HG02852 (cell line): ENCODE results near the gene SLC2A4RG.

Source experiments
- ATAC-seq: cut with Tn5 transposase; IDR thresholded peaks from one replicate; pipeline ENCODE4 v1.9.1; 2021; ENCODE audit warnings: mild to moderate bottlenecking, moderate library complexity; ENCODE audit not compliant: unreplicated experiment

Gene SLC2A4RG

DNA sequence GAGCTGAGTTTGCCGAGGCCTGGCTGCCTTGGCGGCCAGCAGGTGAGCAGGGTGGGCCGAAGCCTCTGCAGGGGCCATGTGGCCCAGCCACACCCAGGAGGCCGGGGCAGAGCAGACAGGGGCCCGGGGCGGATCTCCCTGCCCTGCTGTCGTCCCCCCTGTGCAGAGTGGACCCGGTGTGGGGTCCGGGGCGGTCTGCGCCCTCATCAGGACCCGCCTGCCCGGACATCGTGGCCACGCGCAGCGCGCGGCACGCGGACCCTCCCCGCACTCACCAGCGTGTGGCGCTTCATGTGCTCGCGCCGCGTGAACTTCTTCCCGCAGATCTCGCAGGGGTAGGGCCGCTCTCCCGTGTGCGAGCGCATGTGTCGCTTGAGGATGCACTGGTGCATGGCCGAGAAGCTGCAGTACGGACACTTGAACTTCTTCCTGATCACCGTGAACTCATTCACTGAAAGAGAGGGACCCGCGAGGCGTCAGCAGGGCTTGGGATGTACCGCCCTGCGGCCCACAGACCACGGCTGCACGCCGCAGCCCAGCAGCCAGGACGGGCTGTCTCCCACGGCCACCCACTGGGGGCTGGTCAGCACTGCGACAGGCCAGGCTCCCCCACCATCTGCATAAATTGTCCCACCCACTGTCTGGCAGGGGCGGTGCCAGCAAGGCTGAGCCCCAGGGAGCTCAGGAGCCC, 13.0 kb downstream of the SLC2A4RG start:
- ATAC-seq = no peak

DNA sequence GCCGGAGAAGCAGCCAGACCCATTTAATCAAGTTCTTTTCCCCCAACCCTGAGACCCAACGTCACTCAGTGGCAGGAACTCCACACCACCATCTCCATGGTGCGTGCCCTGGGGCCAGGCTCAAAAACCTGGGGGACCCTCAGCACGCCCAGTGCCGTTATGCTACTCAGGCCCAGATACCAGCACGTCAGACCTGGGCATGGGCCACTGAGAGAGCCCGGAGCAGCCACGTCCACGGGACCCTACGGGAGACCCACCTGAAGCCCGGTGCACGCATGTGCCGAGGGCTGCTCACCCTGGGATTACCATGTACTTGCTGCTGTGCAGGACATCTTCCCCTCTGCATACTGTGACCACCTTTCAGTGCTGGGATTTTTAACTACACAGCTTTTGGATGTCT, 13.8 kb downstream of the SLC2A4RG start:
- no peak for ATAC-seq

DNA sequence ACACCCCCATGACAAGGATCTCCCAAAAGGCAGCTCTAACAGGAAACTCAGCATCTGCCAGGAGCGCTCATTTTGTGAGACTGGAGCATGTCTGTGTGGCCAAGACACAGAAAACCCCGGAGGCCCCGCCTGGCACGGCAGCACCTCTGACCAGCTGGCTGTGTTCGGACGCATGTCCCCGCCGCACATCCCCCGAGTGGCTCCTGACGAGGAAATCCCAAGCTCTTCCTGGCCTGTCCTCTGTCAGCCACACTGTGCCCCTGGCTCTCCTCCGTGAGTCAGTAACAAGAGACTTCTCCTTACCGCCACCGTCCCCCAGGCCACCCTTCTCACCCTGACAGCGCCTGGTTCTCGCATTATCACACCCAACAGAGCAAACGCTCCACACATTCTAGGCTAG, 14.4 kb downstream of the SLC2A4RG start:
- no peak for ATAC-seq

- ATAC-seq = no peak
Observed at GRCh38 chr20:63755933-63756647, 16.5 kb downstream of the SLC2A4RG start.

GRCh38 chr20:63756648-63756991, 17.0 kb downstream of the SLC2A4RG start:
- no peak for ATAC-seq

DNA sequence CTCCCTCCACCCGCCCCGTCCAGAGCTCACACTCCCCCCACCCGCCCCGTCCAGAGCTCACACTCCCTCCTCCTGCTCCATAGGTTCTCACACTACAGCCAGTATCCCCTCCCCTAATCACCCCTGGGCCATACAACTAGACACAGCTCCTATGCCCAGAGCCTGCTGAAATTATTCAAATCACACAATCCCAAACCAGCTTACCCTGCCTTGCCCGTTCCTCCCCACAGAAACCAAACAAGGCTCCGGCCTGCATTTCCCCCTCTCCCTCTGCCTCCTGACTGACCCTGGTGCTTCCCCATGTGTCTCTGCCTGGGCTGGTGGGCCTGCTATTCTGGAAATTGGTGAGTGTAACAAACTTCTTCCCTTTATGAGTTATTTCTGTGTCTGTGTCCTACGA, 18.6 kb downstream of the SLC2A4RG start:
- ATAC-seq = no peak

GRCh38 chr20:63759377-63759901, 19.9 kb downstream of the SLC2A4RG start:
- ATAC-seq = no peak

DNA sequence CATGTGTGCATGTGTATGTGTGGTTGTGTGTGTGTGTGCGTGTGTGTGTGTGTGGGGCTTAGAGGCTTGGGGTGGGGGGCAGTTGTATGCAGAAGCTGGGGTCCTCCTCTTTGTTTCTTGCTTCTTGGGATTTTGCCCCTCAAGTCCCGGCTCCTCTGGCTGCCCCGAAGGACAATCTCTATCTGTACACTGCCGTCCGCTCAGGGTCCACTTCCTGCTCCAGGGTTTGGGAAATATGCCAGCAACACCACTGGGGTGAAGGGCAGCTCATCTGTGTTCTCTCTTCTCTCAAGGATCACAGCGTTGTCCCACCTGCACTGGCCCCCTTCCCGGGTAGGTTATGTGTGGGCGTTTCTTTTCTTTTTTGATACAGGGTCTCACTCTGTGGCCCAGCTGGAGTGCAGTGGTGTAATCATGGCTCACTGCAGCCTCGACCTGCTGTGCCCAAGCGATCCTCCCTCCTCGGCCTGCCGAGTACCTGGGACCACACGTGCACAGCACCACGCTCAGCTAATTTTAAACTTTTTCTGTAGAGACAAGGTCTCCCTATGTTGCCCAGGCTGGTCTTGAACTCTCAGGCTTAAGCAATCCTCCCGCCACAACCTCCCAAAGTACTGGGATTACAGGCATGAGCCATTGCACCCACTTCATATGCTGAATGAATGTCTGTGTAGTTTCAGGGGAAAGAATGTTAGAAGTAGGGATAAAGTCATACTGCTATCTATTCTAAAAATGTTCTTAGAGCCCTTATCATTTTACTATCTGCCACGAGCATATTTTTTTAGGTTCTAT, 25.7 kb downstream of the SLC2A4RG start:
- ATAC-seq = no peak

- no peak for ATAC-seq
Observed at GRCh38 chr20:63765902-63766301, 26.3 kb downstream of the SLC2A4RG start.

DNA sequence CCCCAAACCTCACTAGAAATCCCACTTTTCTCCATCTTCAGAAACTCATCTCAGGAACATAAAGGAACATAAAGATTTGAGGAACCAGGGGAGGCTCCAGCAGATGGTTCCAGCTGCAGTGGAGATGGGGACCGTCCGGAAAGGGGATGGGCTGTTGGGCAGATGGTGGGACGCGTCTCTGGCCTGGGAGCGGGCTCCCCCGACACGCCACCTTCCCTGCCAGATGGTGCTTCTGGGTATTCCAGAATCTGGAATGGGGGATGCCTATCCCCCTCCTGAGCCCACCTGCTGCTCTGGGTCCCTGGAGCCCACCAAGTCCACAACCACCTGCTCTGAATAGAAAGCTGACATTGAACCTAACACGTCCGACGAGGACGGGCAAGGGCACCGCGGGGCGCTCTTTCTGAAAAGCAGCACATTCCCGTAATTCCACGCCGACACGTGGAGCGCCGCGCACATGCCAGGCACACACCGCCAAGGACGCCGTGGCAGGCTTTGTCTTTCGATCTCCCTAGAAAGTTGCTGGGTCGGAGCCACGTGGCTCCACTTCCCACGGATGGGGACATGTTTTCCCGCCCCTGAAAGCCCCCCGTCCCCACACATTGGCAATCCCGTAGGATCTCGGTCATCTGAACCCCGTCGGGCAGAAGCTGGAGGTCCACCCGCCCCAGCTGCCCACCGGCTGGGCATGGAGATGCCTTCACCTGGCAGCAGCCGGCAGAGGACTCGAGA, 27.3 kb downstream of the SLC2A4RG start:
- no peak for ATAC-seq

DNA sequence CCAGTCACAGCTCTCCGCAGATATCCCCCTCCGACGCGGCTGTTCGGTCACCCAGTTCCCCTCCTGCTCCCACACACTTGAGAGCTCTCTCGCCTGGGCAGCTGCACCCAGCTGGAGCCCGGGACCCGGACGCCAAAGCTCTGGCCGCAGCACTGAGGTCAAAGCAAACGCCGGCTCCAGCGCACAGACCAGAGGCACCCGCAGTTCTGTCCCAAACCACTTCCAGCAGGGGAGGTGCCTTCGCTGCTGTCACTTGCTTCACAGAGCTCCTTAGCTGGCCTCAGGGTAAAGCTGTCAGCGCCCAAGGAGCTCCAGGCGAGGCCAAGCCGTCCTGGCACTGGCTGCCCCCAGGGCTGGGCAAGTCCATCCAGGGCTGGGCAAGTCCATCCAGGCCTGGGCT, 27.9 kb downstream of the SLC2A4RG start:
- ATAC-seq = no peak

DNA sequence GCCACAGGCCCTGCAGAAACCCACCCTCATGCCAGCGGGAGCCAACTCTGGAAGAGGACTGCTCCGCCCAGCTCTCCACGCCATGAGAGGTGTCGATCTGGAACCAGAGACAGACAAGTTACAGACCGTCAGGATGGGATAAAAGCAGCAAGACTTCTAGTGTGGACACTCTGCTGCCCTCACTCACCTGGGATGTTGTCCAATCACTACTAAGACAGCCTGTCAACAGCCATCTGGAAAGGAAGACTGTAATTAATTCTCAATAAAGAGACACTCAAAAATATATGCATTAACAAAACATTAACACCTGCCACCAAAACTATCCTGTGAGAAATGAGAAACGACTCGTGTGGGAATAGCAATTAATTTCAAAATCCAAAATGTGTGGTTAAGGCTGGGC, 28.3 kb downstream of the SLC2A4RG start:
- no peak for ATAC-seq

DNA sequence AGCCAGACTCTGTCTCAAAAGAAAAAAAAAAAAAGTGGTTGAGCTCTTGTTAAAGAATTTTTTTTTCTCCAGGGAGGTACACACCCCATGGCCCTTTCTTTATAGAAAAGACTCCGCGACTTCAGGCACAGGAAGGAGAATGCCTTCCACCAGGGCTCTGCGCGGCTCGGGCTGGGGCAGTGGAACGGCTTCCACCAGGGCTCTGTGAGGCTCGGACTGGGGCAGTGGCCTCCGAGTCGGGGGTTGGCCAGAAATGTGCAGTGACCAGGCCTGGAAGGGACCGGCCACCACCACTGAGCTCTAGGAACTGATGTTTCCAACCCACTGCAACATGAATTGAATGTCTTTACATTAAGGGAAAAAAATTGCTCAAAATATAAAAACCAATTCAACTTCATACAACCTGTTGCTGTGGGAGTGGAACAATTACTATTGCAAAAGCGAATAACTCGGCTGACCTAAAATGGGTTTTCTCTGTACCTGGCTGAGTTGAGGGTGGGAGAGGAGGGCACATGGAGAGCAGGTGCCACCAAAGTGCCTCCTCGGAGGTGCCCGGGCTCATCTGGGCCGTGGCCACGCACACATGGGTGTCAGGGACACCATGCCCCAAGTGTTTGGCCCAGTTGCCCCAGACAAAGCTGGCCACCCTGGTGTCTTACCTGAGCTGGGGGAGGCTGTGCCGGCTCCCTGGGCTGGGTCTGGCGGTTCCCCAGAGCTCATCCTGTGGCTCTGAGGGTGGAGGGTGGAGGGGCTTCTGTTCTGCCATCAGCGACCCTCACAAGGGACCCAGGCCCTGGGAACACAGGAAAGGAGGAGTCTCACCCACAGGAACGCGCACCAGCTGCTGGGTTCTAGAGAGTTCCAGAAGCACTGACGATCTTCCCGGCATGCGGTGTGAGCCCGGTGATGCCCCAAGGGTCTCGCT, 29.3 kb downstream of the SLC2A4RG start:
- no peak for ATAC-seq

- no peak for ATAC-seq
Observed at GRCh38 chr20:63769891-63770474, 30.4 kb downstream of the SLC2A4RG start.

- no peak for ATAC-seq
Observed at GRCh38 chr20:63771046-63771707, 31.6 kb downstream of the SLC2A4RG start.

- no peak for ATAC-seq
Observed at GRCh38 chr20:63772781-63773518, 33.4 kb downstream of the SLC2A4RG start.

- ATAC-seq = no peak
Observed at GRCh38 chr20:63773571-63774241, 34.1 kb downstream of the SLC2A4RG start.

- no peak for ATAC-seq
Observed at GRCh38 chr20:63774306-63774705, 34.7 kb downstream of the SLC2A4RG start.
